HepG2 (cell line): ENCODE measurements around the gene DTNB. TPM values are rescaled to one million over a fixed set of nuclear protein-coding genes. Genes with fewer than 3 reads are reported as not detected.

ENCODE experiments used
- ELF4 ChIP-seq: sonication (generic); formaldehyde crosslinking; IDR thresholded peaks from 2 replicates; pipeline ENCODE4 v1.5.0; 2020; ENCODE audit warnings: missing genetic modification reagents, mild to moderate bottlenecking, moderate library complexity, borderline replicate concordance
- NBN ChIP-seq: fragments of 450-650 bp; conservative IDR thresholded peaks from 2 replicates; pipeline ENCODE4 v1.6.1; 2017
- NR2F6 ChIP-seq, 2 experiments: IDR thresholded peaks; 2 replicates each; pipeline ENCODE4 v1.6.1; 2016; ENCODE audit warnings: antibody characterized with exemption in 1 of 2, mild to moderate bottlenecking in 1 of 2
- PRDM10 ChIP-seq: sonication (generic); formaldehyde crosslinking; IDR thresholded peaks from 2 replicates; pipeline ENCODE4 v1.4.0; 2020; ENCODE audit warnings: low read depth, missing genetic modification reagents
- RBM22 ChIP-seq: fragments of 200-400 bp; formaldehyde crosslinking; optimal IDR thresholded peaks from 2 replicates; pipeline ENCODE3; 2017; ENCODE audit warnings: mild to moderate bottlenecking, low read length, moderate library complexity
- ZNF343 ChIP-seq: sonication (generic); formaldehyde crosslinking; IDR thresholded peaks from 2 replicates; pipeline ENCODE4 v1.4.0; 2020; ENCODE audit warnings: mild to moderate bottlenecking, missing genetic modification reagents
- ZNF724P ChIP-seq: sonication (generic); formaldehyde crosslinking; IDR thresholded peaks from 2 replicates; pipeline ENCODE4 v1.8.0; 2022; ENCODE audit warnings: missing genetic modification reagents, borderline replicate concordance
- polyA plus RNA-seq, 8 experiments: library from polyadenylated mRNA; depleted of rRNA in 3 of 8; stranded (reverse) in 7 of 8; unstranded in 1 of 8; fragments of >200 nt; fragmentation: Illumina TruSeq in 4 of 8; extraction: Trizol in 4 of 8; gene quantifications; 2 replicates each; pipeline versions ENCODE4 v1.2.1 to v1.2.3, GENCODE V29; 2011 to 2016; ENCODE audit warnings: low read depth in 4 of 8, missing spikeins in 1 of 8, mixed read lengths in 1 of 8; ENCODE audit not compliant: insufficient read depth in 1 of 8
- total RNA-seq, 5 experiments: library from RNA; depleted of rRNA; stranded (reverse); fragments of >200 nt; fragmentation: Illumina TruSeq; extraction: Trizol; gene quantifications; 2 replicates each; pipeline ENCODE4 v1.2.3, GENCODE V29; 2016; ENCODE audit warnings: low read depth in 1 of 5
- TF ChIP-seq, protein P1 (sequence below), 2 experiments: sonication (generic) in 1 of 2; formaldehyde crosslinking in 1 of 2; IDR thresholded peaks; 2 replicates each; pipeline versions ENCODE4 v1.4.0 to v1.6.1; 2016 to 2020; ENCODE audit warnings: borderline replicate concordance in 1 of 2, low read depth in 1 of 2, mild to moderate bottlenecking in 1 of 2, missing genetic modification reagents in 1 of 2
- TF ChIP-seq, protein P2 (sequence below): sonication (generic); formaldehyde crosslinking; IDR thresholded peaks from 2 replicates; pipeline ENCODE4 v1.5.1; 2020; ENCODE audit warnings: mild to moderate bottlenecking, missing genetic modification reagents, borderline replicate concordance
- TF ChIP-seq, protein P3 (sequence below): sonication (generic); formaldehyde crosslinking; IDR thresholded peaks from 2 replicates; pipeline ENCODE4; 2020; ENCODE audit warnings: missing genetic modification reagents, mild to moderate bottlenecking, borderline replicate concordance

The DTNB gene
- total and polyA plus RNA-seq, 2 of the 13 experiments (the other 11 are each of a cell fraction or from before 2014, with no cell fraction given): 14.4 to 23.9 TPM

- TF ChIP-seq, protein P1, sequence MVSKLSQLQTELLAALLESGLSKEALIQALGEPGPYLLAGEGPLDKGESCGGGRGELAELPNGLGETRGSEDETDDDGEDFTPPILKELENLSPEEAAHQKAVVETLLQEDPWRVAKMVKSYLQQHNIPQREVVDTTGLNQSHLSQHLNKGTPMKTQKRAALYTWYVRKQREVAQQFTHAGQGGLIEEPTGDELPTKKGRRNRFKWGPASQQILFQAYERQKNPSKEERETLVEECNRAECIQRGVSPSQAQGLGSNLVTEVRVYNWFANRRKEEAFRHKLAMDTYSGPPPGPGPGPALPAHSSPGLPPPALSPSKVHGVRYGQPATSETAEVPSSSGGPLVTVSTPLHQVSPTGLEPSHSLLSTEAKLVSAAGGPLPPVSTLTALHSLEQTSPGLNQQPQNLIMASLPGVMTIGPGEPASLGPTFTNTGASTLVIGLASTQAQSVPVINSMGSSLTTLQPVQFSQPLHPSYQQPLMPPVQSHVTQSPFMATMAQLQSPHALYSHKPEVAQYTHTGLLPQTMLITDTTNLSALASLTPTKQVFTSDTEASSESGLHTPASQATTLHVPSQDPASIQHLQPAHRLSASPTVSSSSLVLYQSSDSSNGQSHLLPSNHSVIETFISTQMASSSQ (IDR thresholded peaks at IDR 0.05; ENCODE audit: low read depth): no peak
- TF ChIP-seq, protein P1 (CRISPR knock-in tag; IDR thresholded peaks at IDR 0.05; ENCODE audit: borderline replicate concordance): no peak
- no peak for TF ChIP-seq ZNF724P (CRISPR knock-in tag)
- no peak for TF ChIP-seq PRDM10 (CRISPR knock-in tag)
- TF ChIP-seq NR2F6 (IDR thresholded peaks at IDR 0.05): no peak
- no peak for TF ChIP-seq NR2F6 (CRISPR knock-in tag; IDR thresholded peaks at IDR 0.05)
- no peak for TF ChIP-seq ZNF343 (CRISPR knock-in tag)
- TF ChIP-seq RBM22: no peak
- TF ChIP-seq, protein P2, sequence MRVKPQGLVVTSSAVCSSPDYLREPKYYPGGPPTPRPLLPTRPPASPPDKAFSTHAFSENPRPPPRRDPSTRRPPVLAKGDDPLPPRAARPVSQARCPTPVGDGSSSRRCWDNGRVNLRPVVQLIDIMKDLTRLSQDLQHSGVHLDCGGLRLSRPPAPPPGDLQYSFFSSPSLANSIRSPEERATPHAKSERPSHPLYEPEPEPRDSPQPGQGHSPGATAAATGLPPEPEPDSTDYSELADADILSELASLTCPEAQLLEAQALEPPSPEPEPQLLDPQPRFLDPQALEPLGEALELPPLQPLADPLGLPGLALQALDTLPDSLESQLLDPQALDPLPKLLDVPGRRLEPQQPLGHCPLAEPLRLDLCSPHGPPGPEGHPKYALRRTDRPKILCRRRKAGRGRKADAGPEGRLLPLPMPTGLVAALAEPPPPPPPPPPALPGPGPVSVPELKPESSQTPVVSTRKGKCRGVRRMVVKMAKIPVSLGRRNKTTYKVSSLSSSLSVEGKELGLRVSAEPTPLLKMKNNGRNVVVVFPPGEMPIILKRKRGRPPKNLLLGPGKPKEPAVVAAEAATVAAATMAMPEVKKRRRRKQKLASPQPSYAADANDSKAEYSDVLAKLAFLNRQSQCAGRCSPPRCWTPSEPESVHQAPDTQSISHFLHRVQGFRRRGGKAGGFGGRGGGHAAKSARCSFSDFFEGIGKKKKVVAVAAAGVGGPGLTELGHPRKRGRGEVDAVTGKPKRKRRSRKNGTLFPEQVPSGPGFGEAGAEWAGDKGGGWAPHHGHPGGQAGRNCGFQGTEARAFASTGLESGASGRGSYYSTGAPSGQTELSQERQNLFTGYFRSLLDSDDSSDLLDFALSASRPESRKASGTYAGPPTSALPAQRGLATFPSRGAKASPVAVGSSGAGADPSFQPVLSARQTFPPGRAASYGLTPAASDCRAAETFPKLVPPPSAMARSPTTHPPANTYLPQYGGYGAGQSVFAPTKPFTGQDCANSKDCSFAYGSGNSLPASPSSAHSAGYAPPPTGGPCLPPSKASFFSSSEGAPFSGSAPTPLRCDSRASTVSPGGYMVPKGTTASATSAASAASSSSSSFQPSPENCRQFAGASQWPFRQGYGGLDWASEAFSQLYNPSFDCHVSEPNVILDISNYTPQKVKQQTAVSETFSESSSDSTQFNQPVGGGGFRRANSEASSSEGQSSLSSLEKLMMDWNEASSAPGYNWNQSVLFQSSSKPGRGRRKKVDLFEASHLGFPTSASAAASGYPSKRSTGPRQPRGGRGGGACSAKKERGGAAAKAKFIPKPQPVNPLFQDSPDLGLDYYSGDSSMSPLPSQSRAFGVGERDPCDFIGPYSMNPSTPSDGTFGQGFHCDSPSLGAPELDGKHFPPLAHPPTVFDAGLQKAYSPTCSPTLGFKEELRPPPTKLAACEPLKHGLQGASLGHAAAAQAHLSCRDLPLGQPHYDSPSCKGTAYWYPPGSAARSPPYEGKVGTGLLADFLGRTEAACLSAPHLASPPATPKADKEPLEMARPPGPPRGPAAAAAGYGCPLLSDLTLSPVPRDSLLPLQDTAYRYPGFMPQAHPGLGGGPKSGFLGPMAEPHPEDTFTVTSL (CRISPR knock-in tag): no peak
- TF ChIP-seq, protein P3, sequence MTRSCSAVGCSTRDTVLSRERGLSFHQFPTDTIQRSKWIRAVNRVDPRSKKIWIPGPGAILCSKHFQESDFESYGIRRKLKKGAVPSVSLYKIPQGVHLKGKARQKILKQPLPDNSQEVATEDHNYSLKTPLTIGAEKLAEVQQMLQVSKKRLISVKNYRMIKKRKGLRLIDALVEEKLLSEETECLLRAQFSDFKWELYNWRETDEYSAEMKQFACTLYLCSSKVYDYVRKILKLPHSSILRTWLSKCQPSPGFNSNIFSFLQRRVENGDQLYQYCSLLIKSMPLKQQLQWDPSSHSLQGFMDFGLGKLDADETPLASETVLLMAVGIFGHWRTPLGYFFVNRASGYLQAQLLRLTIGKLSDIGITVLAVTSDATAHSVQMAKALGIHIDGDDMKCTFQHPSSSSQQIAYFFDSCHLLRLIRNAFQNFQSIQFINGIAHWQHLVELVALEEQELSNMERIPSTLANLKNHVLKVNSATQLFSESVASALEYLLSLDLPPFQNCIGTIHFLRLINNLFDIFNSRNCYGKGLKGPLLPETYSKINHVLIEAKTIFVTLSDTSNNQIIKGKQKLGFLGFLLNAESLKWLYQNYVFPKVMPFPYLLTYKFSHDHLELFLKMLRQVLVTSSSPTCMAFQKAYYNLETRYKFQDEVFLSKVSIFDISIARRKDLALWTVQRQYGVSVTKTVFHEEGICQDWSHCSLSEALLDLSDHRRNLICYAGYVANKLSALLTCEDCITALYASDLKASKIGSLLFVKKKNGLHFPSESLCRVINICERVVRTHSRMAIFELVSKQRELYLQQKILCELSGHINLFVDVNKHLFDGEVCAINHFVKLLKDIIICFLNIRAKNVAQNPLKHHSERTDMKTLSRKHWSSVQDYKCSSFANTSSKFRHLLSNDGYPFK (CRISPR knock-in tag): no peak
- TF ChIP-seq ELF4: no peak
- TF ChIP-seq NBN: no peak
These were observed 300.0 kb downstream of the DTNB start (continued) for GRCh38 chr2:25373269-25373981.
